H9 (cell line): Measurements from ENCODE around the gene ATP5PB. TPM values are rescaled to one million over a fixed set of nuclear protein-coding genes. Genes with fewer than 3 reads are reported as not detected.

Source experiments
- DNase-seq: peaks from one replicate; pipeline ENCODE4 v3.0.0-alpha.2; 2017
- H2AFZ ChIP-seq: one replicate; pipeline ENCODE4 v1.6.1; 2013; ENCODE audit warnings: mild to moderate bottlenecking, low read length, control low read depth, moderate library complexity
- H2AK5ac ChIP-seq: 2 replicates; pipeline ENCODE4 v1.6.1; 2013; ENCODE audit warnings: low read length, control low read depth, mixed read lengths; ENCODE audit not compliant: insufficient read length
- H2BK120ac ChIP-seq: one replicate; pipeline ENCODE4 v1.6.1; 2013; ENCODE audit warnings: low read depth, mild to moderate bottlenecking, low read length, control low read depth, inconsistent platforms; ENCODE audit not compliant: poor library complexity, severe bottlenecking
- H2BK12ac ChIP-seq: 2 replicates; pipeline ENCODE4 v1.6.1; 2013; ENCODE audit warnings: low read length, control low read depth, mixed read lengths, low read depth; ENCODE audit not compliant: insufficient read length
- H2BK15ac ChIP-seq: 2 replicates; pipeline ENCODE4 v1.6.1; 2013; ENCODE audit warnings: low read depth, low read length, control low read depth
- H2BK20ac ChIP-seq: one replicate; pipeline ENCODE4 v1.6.1; 2013; ENCODE audit warnings: low read depth, mild to moderate bottlenecking, low read length, control low read depth, inconsistent platforms; ENCODE audit not compliant: poor library complexity, severe bottlenecking
- H2BK5ac ChIP-seq: 2 replicates; pipeline ENCODE4 v1.6.1; 2013; ENCODE audit warnings: low read length, control low read depth, mixed read lengths; ENCODE audit not compliant: insufficient read length
- H3K14ac ChIP-seq: 2 replicates; pipeline ENCODE4 v1.6.1; 2013; ENCODE audit warnings: low read length, control low read depth; ENCODE audit not compliant: insufficient read depth
- H3K18ac ChIP-seq: 2 replicates; pipeline ENCODE4 v1.6.1; 2013; ENCODE audit warnings: low read depth, mild to moderate bottlenecking, mixed read lengths, low read length, control low read depth; ENCODE audit not compliant: insufficient read length
- H3K23ac ChIP-seq: 2 replicates; pipeline ENCODE4 v1.6.1; 2013; ENCODE audit warnings: low read length, control low read depth, mixed read lengths, low read depth; ENCODE audit not compliant: insufficient read length
- H3K23me2 ChIP-seq: 2 replicates; pipeline ENCODE4 v1.6.1; 2013; ENCODE audit warnings: low read depth, mild to moderate bottlenecking, mixed read lengths, low read length, control low read depth; ENCODE audit not compliant: insufficient read length, poor library complexity, severe bottlenecking
- H3K27ac ChIP-seq: 2 replicates; pipeline ENCODE4 v1.5.1; 2013; ENCODE audit warnings: low read length, control low read depth, mixed read lengths, low read depth; ENCODE audit not compliant: insufficient read length
- H3K27me3 ChIP-seq: 2 replicates; pipeline ENCODE4 v1.6.1; 2013; ENCODE audit warnings: low read length, control low read depth, inconsistent platforms; ENCODE audit not compliant: insufficient read depth
- H3K4ac ChIP-seq: 2 replicates; pipeline ENCODE4 v1.6.1; 2013; ENCODE audit warnings: low read depth, mild to moderate bottlenecking, control low read depth, inconsistent platforms, low read length, moderate library complexity
- H3K4me1 ChIP-seq: 2 replicates; pipeline ENCODE4 v1.6.1; 2013; ENCODE audit warnings: low read length, control low read depth, inconsistent platforms; ENCODE audit not compliant: insufficient read depth
- H3K4me2 ChIP-seq: 2 replicates; pipeline ENCODE4 v1.6.1; 2013; ENCODE audit warnings: low read length, control low read depth, mixed read lengths; ENCODE audit not compliant: insufficient read length, insufficient read depth
- H3K56ac ChIP-seq: 2 replicates; pipeline ENCODE4 v1.6.1; 2013; ENCODE audit warnings: low read depth, mild to moderate bottlenecking, mixed read lengths, low read length, control low read depth; ENCODE audit not compliant: insufficient read length
- H3K79me1 ChIP-seq: 2 replicates; pipeline ENCODE4 v1.6.1; 2013; ENCODE audit warnings: low read depth, mild to moderate bottlenecking, moderate library complexity, low read length, control low read depth, inconsistent platforms; ENCODE audit not compliant: insufficient read depth, poor library complexity, severe bottlenecking
- H3K79me2 ChIP-seq: 2 replicates; pipeline ENCODE4 v1.6.1; 2013; ENCODE audit warnings: low read length, control low read depth, inconsistent platforms; ENCODE audit not compliant: insufficient read depth
- H3K9ac ChIP-seq: 2 replicates; pipeline ENCODE4 v1.6.1; 2013; ENCODE audit warnings: low read length, control low read depth, mixed read lengths; ENCODE audit not compliant: insufficient read length; ENCODE audit errors: extremely low read depth
- H3K9me3 ChIP-seq: one replicate; pipeline ENCODE4 v1.6.1; 2013; ENCODE audit warnings: low read depth, low read length, inconsistent platforms; ENCODE audit not compliant: control insufficient read depth
- H3T11ph ChIP-seq: one replicate; pipeline ENCODE4 v1.6.1; 2013; ENCODE audit warnings: mild to moderate bottlenecking, low read length, control low read depth, inconsistent platforms
- H4K20me1 ChIP-seq: one replicate; pipeline ENCODE4 v1.6.1; 2013; ENCODE audit not compliant: control insufficient read depth, insufficient read length, insufficient read depth
- H4K5ac ChIP-seq: 2 replicates; pipeline ENCODE4 v1.6.1; 2013; ENCODE audit warnings: low read depth, mild to moderate bottlenecking, mixed read lengths, low read length, control low read depth; ENCODE audit not compliant: insufficient read length
- H4K8ac ChIP-seq: replicated peaks from 2 replicates; pipeline ENCODE4 v1.6.1; 2013; ENCODE audit warnings: low read length, control low read depth, mixed read lengths, low read depth; ENCODE audit not compliant: insufficient read length
- H4K91ac ChIP-seq: 2 replicates; pipeline ENCODE4 v1.6.1; 2013; ENCODE audit warnings: low read depth, mild to moderate bottlenecking, moderate library complexity, mixed read lengths, low read length, control low read depth; ENCODE audit not compliant: insufficient read length
- H3K27ac Mint-ChIP-seq, 3 experiments: 2 replicates in 2 of 3; 3 replicates in 1 of 3; pipeline ENCODE4 v1.8.0; 2020 to 2021; ENCODE audit warnings: mixed read lengths in 3 of 3, mild to moderate bottlenecking in 1 of 3, moderate library complexity in 1 of 3
- H3K27me3 Mint-ChIP-seq: 2 replicates; pipeline ENCODE4 v1.8.0; 2021; ENCODE audit warnings: low read depth, mild to moderate bottlenecking, moderate library complexity, mixed read lengths
- H3K36me3 Mint-ChIP-seq, 3 experiments: 2 replicates in 2 of 3; 3 replicates in 1 of 3; pipeline ENCODE4 v1.8.0; 2020 to 2021; ENCODE audit warnings: low read depth in 3 of 3, mixed read lengths in 3 of 3; ENCODE audit not compliant: insufficient read depth in 1 of 3
- H3K4me1 Mint-ChIP-seq, 2 experiments: 2 replicates each; pipeline ENCODE4 v1.8.0; 2020; ENCODE audit warnings: mixed read lengths in 2 of 2
- H3K4me3 Mint-ChIP-seq, 2 experiments: 2 replicates in 1 of 2; 3 replicates in 1 of 2; pipeline ENCODE4 v1.8.0; 2020 to 2021; ENCODE audit warnings: mild to moderate bottlenecking in 2 of 2, mixed read lengths in 2 of 2, moderate library complexity in 1 of 2
- H3K9me3 Mint-ChIP-seq, 2 experiments: 2 replicates in 1 of 2; 3 replicates in 1 of 2; pipeline ENCODE4 v1.8.0; 2020; ENCODE audit warnings: mild to moderate bottlenecking in 2 of 2, mixed read lengths in 2 of 2, moderate library complexity in 1 of 2
- CTCF ChIP-seq: fragments of 200-600 bp; sonication (generic); conservative IDR thresholded peaks from 3 replicates; pipeline ENCODE4 v1.8.0; 2021; ENCODE audit warnings: antibody characterized with exemption, mild to moderate bottlenecking
- WGBS: extraction: QIAGEN DNeasy Blood & Tissue Kit; methylation state at CpG from one replicate; pipeline ENCODE4 v1.1.7; 2013; ENCODE audit warnings: missing lambda C conversion rate, low lambda C conversion rate, mixed read lengths; ENCODE audit not compliant: insufficient read length; ENCODE audit errors: extremely low coverage; 5-methylcytosine and 5-hydroxymethylcytosine counted together
- total RNA-seq: library from RNA; stranded (reverse); gene quantifications from 2 replicates; pipeline ENCODE4 v1.2.1, GENCODE V29; 2021

The ATP5PB gene
- total RNA-seq, 1 experiment from 2014 or later = 250 TPM

DNA sequence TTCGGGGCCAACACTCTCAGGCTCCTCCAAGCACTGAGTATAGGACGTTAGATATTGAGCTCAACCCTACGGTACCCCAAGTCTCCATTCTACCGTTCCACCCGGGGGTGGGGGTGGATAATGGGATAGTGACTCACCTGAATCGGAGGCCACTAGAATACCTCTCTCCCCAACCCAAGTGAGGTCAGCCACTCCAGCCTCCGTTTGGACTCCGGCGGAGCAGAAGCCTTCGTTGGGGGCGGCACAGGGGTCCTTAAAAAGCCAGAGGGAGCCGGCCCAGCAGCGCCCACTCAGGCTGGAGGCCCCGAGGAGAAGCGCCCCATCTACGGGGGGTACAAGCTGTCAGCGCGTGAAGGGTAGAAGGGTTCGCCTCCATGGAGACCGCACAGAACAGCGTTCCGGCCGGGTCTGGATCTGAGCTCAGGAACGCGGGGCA, 764 bp upstream of the ATP5PB start:
- Histone ChIP-seq H3K9ac (peak overlapping the region; percentile 84), H4K20me1 (no peaks in the 10 kb centered on the region), H2BK20ac (no peak overlapping the region), H2AFZ (no peak overlapping the region), H2BK15ac (no peak overlapping the region), H2BK120ac (no peak overlapping the region), H3K4ac (no peak overlapping the region), H3K27me3 (no peaks in the 10 kb centered on the region), H4K5ac (no peak overlapping the region), H3K4me2 (peak overlapping the region; percentile 82), H3K18ac (peak overlapping the region; percentile 64), H3T11ph (no peak overlapping the region), H4K8ac (no peak overlapping the region), H3K14ac (peak overlapping the region; percentile 70), H4K91ac (no peak overlapping the region), H3K23me2 (peaks cover 14% of the 10 kb centered on the region), H3K56ac (no peak overlapping the region), H3K9me3 (no peaks in the 10 kb centered on the region), H3K4me1 (no peaks in the 10 kb centered on the region), H2BK5ac (no peak overlapping the region), H3K79me2 (peaks cover 18% of the 10 kb centered on the region; the same call in 1 of the 2 replicates), H3K27ac (no peak overlapping the region), H2AK5ac (no peak overlapping the region), H3K23ac (no peak overlapping the region), H2BK12ac (no peak overlapping the region), H3K79me1 (peaks cover 16% of the 10 kb centered on the region)
- TF ChIP-seq CTCF = no peak
- DNase-seq = no peak
- H3K36me3 Mint-ChIP-seq = peaks cover 19 to 55% (median 43%) of the 10 kb centered on the region in 3 experiments
- H3K4me3 Mint-ChIP-seq = peak overlapping the region; percentile 100
- H3K27me3 Mint-ChIP-seq = no peaks in the 10 kb centered on the region
- H3K9me3 Mint-ChIP-seq = no peaks in the 10 kb centered on the region
- peak overlapping the region in 2 of 3 experiments; percentile 70 to 92; a peak in 4 of 7 replicates for H3K27ac Mint-ChIP-seq
- WGBS = no CpG with 5 or more reads among the region's 25 CpGs
- H3K4me1 Mint-ChIP-seq = peaks cover 12 to 21% of the 10 kb centered on the region in 2 experiments
